CD4-positive, alpha-beta T cell treated with Interleukin-21 for 1 hour (primary cell): Measurements from ENCODE around the gene CD180.

ENCODE experiments used
- DNase-seq: peaks from one replicate; pipeline ENCODE4 v3.0.0-alpha.2; 2020

CD180 gene

GRCh38 chr5:67156976-67157583 lies 39.5 kb downstream of the CD180 start:
- peak; percentile 69 for DNase-seq

DNA sequence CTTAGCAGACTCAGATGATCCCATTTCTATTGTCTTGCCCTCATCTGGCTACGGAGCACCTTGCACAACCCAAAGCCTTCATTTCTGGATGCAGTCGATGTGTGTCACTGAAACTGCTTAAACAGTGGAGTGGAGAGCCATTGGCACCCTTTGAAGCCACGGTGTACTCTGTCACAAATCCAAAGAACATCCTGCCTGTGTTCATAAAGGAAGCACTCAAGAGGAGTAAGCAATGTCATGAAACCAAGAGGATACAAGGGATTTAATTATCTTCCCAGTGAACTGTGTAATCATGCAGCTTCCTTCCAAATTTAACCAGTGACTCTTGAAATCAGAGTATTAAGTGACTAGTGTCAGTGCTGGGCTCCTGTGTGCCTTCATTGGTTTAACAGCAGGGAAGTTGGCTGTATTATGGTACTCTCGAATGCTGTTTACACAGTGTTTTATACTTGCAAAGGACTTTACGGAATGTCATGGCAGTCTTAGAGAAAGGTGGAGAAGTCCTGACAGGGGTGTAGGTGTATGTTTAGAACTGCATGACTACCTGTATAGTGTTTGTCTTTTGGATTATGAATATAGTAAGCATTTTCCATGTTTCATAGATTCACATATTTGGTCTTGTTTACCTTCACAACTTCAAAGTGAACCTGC lies 41.9 kb downstream of the CD180 start:
- DNase-seq: no peak

GRCh38 chr5:67153292-67153691 lies 43.3 kb downstream of the CD180 start:
- DNase-seq: no peak

- no peak for DNase-seq
Observed at GRCh38 chr5:67152400-67152799, 44.2 kb downstream of the CD180 start.

GRCh38 chr5:67149951-67150523 lies 46.6 kb downstream of the CD180 start:
- DNase-seq: no peak

GRCh38 chr5:67149057-67149950 lies 47.3 kb downstream of the CD180 start:
- DNase-seq: no peak

GRCh38 chr5:67147760-67148159 lies 48.8 kb downstream of the CD180 start:
- DNase-seq: no peak

GRCh38 chr5:67146981-67147380 lies 49.6 kb downstream of the CD180 start:
- no peak for DNase-seq

GRCh38 chr5:67146574-67146973 lies 50.0 kb downstream of the CD180 start:
- DNase-seq: no peak

DNA sequence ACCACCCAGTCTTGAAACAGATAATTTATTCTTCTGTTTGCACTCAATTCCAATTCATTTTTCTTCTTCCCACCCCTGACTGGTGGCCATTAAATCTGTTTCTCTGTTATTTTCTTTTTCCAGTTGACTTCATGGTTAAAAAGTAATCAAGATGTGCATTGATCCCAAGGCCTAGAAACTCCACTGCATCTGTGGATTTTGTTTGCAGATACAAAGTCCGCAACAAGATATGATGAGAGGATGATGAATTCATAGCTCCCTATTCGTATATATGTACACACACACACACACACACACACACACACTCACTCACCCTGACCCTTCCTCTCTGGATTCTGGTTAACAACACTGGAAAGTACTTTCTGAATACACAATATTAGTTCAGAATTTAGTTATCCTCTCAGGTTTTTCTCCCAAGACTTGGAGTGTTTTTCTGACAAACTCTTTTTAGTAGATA lies 52.4 kb downstream of the CD180 start:
- no peak for DNase-seq

DNA sequence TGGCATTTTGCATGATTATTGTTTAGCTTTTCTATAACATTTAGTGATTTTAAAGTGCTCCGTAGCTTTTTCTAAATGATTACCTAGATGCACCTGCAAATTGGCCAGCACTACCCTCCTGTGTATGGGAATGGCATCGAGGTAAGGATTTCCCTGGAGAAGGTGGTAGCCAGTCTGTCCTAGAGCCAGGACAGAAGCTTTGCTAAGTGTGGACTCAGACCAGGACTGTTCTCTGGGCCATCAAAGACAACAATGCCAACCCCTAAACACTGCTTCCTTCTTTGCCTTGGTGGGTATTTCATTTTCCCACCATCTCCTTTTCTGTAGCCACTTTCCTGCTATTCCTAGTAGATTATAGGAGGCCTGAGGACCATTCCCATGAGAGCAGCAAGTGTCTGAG lies 53.0 kb downstream of the CD180 start:
- no peak for DNase-seq

DNA sequence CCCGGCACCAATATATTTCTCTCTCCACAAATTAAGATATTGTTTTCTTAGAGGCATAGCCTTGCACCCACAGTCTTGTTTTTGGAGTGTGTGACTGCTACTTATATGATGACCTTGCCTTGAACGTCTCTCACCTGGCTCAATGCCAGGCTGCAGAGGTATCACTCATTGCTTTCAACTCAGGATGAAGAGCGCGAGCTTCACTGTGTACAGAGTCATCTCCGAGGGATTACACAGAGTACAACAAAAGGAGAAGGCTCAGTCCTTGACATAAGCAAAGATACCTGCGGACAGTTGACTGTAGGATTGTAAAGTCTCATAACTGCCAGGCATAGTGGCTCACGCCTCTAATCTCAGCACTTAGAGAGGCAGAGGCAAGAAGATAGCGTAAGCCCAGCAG lies 53.8 kb downstream of the CD180 start:
- no peak for DNase-seq

GRCh38 chr5:67141644-67142043 lies 55.0 kb downstream of the CD180 start:
- DNase-seq: no peak

DNA sequence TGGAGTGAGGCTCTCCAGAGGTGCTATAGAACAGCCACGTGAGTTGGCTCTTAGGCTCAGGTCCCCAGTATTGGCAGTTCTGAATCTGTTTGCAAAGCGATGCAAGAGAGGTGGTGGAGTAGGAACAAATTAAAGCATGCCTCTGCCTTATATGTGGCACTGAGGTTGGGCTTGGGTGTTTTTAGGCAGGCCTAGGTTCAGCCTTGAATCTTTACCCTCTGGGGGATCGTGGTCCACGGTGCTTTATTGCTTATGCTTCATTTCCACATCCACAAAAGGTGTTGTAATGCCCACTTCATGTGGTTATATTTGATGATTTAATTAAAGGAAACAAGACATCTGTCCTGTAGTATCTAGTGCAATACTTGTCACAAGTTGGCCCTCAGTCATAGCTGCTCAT lies 56.2 kb downstream of the CD180 start:
- no peak for DNase-seq

GRCh38 chr5:67139030-67139429 lies 57.6 kb downstream of the CD180 start:
- no peak for DNase-seq

GRCh38 chr5:67135381-67135984 lies 61.1 kb downstream of the CD180 start:
- no peak for DNase-seq

GRCh38 chr5:67133776-67134175 lies 62.8 kb downstream of the CD180 start:
- DNase-seq: no peak

- no peak for DNase-seq
Observed at GRCh38 chr5:67133217-67133616, 63.4 kb downstream of the CD180 start.

DNA sequence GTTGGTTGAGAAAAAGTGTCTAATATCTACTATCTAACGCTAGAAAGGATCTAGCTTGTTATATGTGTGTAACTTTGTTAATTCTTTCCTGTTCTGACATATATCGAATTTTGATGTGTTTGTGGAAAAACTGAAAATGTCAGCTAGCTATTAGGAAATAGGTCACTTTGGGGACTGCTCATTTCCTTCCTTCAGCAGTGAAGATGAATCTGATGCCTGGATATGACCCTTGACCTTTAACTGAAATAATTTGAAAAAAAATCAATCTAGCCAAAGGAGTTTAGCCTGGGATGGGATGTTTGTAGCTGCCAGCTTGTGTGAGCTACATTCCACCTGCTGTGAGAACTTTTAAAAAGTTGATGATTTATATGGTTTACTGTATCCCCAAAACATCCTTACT lies 66.8 kb downstream of the CD180 start:
- DNase-seq: no peak
